ENCODE data around the gene TMEM119.

- TF ChIP-seq CTCF (IDR thresholded peaks at IDR 0.05) = no peak
- TF ChIP-seq POLR2AphosphoS5 (IDR thresholded peaks at IDR 0.05) = no peak
These were observed 43.0 kb upstream of the TMEM119 start for GRCh38 chr12:108640802-108641445.
